GM21528 (cell line): Measurements from ENCODE around the gene RAD51B.

ENCODE experiments used
- ATAC-seq: cut with Tn5 transposase; IDR thresholded peaks from one replicate; pipeline ENCODE4 v1.9.1; 2021; ENCODE audit warnings: mild to moderate bottlenecking, moderate library complexity; ENCODE audit not compliant: unreplicated experiment, low FRiP score

The RAD51B gene

DNA sequence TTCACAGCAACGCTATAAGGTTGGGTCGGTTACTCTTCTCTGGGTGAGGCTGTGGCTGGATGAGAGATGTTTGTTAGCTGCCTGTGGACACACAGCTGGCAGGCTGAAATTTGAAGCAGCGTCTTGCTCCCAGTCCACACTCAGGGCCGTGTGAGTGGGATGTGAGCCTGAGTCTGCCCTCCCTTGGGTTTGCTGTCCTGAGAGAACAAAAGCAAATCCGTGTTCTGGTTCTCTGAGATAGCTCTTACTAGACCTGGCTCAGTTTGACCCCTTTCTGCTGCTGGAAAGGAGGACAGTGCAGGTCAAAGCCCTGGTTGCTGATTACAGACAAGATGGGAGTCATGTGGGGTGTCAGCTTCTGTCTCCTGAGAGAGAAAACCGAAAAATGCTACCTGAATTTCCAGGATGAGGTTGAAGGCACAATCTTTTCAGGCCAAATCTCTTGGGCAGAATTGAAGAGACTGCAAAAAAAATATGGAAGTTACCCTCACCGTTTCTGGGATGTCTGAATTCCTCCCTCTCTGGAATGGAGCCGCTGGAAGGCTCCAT lies 702.5 kb downstream of the RAD51B start:
- ATAC-seq, result no peak

DNA sequence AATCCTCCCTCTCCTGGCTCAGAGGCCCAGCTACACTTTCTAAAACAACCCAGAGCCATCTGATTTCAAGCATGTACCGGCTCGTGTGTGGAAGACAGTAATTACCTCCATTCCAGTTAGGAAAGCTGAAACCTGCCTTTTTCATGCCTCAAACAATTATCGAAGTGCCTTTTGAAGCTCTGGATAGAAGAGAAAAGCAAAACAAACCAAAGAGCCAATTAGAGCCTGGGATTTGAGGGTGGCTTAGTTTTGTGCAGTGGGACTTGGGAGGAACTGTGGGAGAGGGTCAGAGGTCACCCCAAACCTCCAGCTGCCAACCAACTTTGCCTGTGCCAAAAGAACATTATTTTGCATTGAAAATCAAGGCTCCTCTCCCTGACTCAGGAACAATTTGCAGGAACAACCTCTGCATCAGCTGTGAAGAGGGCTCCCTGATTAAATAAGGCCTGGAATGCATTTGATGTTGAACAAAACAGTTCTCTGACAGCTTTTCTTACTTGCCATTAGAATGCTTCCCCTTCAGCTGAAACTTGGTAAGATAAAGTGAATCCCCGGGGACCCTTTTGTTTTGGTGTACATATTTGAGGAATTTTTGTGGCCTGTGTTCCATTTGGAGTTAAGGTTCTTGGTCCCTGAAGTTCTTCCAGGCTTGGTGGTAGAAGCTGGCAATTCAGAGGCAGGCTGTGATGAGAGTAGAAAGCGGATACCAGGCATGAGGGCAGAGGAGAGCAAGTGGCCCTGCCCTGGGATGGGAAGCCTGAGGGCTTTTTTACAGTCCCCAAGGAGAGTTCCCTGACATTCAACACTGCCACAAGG lies 703.1 kb downstream of the RAD51B start:
- no peak for ATAC-seq

DNA sequence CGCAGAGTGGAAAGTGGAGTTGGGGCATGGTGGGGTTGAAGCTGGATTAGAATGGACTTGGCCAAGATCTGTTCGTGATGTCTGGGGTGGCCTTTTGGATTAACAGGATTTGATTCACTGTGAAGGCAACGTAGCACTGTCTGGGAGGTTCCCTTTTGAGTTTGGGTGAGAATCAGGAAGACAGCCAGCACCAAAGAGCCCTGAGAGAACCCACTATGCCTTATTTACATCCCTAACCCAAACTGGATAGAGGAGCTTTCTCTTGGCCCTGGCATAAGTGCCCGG lies 703.7 kb downstream of the RAD51B start:
- ATAC-seq, result no peak

DNA sequence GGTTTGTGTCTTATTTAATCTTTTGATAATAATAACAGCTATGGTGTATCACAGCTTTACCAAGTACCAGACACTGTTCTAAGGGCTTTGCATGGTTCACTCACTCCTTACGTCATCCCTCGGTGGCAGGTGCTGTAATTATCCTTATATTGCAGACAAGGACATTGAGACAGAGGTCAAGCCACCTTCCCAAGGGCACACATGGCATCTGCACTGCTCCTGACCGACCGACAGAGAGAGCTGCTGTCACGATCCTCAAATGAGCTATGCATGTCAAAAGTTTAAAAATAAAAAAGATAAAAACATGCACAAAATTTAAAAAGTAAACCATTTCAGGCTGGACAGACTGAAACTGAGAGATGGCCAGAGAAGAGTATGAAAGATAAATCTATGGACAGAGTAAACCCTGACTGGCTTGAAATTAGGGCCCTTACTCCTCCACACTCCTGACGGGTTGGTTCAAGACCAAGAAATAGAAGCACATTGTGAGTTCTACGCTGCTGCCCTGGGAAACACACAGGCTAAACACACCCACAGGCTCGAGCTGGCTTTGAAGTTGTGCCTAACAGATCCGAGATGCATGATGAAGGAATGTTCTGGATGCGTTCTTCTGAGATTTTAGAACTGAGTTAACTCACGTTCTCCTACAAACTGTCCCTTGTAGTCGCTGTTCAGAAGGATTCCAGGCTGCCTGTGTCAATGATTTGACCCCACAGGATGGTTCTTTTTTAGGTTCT lies 704.6 kb downstream of the RAD51B start:
- no peak for ATAC-seq

DNA sequence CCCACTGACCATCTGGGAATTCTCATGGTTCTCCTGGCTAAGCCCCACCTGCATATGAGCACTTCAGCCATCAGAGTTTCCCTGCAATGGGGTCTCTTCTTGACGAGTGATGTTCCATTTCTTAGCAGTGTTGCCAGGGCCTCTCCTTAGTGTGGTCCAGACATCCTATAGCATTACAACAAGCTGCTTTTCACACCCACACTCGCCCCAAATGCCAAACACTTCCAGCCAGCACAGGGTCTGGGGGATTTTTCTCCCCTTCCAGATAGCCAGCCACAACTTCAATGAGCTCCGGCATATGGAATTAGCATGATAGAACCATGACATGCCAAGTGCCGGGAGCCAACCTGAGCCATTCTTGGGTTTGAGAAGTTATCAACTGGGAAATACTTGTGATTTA lies 705.9 kb downstream of the RAD51B start:
- ATAC-seq, result no peak

DNA sequence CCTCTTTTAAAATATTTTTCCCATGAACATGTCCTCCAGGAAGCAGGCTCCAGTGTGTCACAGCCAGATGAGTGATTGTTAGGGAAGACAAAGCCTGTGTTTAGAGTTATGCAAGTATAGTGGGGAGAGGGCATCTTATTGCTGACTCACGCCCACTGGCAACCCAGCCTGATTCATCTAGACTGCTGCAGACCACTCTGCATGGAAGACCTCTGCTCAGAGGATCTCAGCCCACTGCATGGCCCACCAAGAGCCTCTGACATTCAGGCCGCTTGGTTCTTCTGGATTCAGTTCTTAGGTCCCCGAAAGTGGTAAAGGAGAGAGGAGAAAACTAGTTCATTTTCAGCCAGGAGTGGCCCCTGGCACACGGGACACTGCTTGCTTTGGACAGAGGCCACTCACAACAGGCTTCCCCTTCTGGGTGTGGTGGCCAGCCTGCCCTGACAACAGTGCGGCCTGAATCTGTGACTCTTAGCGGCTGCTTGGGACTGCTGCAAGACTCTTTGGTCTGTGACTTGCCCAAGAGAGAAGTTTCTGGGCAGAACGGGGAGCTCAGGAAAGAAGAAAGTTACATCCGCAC lies 707.0 kb downstream of the RAD51B start:
- ATAC-seq, result no peak

DNA sequence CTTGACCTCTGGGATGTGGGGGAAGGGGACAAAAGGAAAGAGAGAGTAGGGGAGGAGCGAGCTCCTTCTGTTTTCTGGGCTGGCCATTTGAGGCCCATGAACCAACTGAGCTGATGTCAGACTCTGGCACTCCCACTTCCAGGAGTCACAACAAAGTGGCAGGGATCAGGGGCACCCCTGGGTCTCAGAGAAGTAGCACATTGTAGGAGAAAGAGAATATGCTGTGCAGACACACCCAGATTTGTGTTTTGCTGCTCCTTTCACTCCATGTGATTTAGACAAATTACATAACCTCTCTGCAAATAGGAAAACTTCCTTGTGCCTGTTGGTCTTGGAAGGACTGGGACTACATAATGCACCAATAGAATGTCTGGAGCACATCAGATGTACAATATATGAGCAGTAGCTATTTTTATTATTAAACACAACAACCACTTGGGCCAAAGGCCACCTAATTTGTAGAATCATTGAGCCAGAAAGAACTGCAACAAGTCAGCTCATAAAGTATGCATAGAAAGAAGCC lies 707.8 kb downstream of the RAD51B start:
- ATAC-seq, result no peak

DNA sequence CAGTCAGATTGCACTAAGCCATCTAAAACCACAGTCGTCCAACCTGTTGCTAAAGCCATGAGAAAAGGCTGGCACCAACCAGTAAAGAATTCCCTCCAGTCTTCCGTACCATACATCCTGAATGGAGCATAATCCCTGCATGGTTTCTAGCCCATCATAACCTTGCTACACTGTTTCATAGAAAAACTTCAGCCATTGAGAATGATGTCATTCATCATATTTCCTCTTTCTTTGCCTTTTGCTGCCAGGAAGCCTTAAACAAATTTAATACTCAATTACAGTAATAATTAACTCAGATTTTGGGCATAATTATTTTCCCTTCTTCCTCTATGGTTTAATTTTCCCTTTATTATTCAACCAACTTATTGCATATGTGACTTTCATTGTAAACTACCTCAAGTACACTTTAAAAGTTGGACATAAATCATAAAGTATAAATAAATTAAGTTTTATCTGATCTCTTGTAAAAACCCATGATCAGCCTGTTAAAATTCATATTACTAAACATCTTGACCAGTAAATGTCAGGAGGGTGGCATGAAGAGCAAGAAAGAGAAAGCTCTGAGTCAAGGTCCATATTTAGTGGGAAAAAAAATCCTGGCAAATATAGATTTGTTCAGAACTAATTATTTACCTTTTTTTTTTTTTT lies 708.6 kb downstream of the RAD51B start:
- ATAC-seq, result no peak

DNA sequence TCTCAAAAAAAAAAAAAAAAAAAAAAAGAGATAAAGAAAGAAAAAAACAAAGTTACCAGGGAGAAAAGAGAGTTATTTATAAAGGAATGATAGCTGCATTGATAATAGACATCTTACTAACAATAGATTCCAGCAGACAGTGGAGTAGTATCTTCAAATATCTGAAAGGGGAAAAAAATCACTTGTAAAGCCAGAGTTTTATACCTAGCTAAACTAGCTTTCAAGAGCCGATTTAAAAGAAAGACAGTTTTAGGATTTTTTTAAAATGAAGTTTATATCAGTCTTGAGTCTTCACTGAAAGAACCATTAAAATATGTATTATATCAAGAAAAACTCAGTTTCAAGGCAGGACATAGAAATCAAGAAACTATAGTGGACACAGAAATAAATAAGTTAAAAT lies 710.9 kb downstream of the RAD51B start:
- no peak for ATAC-seq

DNA sequence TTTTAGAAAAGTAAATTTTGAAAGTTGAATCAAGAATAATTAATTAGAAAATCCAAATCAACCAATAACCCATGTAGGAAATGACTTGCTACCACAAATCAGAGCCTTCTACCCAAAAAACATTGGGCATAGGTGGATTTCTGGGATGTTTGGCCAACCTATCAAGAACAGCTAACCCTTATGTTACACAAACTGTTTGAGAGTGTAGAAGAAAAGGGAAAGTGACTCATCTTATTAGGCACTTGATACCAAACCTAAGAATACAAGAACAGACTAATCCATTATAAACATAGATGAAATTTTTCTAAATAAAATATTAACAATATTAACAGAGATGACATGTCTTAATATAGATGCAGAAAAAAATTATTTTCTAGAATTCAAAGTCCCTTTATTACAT lies 712.9 kb downstream of the RAD51B start:
- no peak for ATAC-seq

DNA sequence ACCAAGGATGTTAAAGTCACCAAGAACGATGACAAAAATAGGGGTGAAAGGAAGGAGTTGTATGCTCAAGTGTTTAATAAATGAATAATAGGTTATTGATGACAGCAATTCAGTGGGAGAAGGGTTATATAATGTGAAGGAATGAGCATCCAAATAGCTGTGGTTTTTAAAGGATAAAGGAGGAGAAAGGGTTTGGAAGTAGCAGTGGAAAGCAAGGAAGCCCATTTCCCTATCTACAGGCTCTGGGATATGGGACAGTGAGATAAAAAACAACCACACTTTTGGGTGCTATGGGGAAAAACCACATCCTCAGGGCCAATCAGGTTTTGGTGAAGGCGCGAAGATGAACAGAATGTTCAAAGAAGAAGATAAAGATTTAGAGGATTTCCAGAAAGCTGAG lies 714.7 kb downstream of the RAD51B start:
- ATAC-seq, result no peak

DNA sequence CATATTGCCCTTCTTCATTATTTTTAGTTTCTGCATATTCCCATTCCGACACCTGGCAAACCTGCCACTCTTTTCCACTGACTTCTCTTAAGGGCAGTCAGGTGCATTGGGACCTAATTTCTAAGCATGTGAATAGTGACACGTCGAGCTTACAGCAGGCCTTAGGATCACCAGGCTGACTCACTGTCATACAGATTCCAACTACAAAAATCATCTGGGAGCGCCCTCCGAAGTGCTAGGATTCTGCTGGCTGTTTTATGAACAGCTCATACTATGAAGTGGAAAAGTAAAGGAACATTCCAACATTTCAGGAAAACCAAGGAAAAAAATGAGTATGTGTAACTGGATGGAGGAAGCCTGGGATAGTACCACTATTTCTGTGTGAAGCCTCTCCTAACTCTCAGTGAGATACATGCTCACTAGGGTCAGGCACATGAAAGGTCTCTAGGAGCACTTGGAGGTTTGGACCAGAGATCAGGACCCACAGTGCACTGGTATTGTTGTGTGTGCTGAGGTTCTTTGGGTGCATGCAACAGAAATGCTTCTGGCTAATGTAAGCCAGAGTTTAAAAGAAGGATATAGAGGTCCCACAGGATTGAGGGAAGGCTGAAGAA lies 715.9 kb downstream of the RAD51B start:
- ATAC-seq, result no peak

DNA sequence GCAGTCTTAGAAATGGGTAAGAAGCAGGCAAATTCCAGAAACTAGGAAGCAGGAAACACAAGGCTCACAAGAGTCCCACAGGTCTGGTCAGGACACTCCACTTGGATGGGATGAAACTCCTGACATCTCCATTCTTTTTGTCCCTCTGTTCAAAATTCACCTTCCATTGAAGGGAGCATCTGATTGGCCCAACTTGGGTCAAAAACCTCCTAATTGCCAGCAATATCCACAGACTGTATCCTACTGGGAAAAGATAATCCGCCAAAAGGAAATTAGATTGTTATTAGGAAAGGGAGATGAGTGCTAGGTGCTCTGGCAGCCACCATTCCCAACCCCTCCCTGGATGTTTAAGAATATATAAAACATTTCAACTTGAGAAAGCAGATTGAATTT lies 716.4 kb downstream of the RAD51B start:
- ATAC-seq, result no peak

DNA sequence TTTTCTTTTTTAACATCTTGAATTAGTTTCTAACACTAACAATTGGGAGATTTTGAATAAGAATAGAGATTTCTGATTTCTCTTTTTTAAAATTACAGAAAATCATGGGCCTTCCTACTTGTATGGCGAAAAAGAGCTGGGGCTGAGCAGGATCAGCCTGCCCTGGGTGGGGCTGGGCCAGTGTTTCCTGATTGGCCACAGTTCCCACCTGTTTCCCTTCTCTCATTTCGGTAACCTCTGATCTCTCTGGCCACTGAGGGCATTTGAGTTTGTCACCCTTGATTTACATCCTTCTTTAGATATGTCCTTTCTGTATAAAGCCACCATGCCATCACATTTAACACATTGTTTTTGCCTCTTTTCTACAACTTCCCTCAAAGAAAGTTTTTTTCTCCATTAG lies 719.1 kb downstream of the RAD51B start:
- no peak for ATAC-seq

DNA sequence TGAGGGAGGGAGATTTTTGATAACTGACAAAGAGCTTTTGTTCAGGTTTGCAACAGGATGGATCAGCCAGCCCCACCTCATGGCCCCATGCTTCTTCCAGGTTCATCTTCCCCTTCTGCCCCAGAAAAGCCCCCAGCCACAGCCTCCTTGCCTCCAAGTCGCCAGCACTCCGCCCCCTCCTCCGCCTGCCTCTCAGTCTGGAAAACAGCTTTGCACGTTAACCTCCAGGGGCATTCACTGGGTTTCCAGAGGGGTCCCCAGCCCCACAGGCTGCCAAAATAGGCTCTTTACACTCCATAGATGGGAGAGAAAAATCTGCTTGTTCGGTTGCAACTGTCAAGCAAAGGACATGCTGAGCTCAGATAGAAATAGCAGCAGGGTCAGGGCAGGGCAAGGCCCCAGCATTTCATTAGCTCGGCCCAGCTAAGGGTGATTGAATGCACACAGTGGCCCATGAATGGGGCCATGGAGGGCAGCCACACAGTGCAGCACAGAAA lies 719.7 kb downstream of the RAD51B start:
- no peak for ATAC-seq

DNA sequence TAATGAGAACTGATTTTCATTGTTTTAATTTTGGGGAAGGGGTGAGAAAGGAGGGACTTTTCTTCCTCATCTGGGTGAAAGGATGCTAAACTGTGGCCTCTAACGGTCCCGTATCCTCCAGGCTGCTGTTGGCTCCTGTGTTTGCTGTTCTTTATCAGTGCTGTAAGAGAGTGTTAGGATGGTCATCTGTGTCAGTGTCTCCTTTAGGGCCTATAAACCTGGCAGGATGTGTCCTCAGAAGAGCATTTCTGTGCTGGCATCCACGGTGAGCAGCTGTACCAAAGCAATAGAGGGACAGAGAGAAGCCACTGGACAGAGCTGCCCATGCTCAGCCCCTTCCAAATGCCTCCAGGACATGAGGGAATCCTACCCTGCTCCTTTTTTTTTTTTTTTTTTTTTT lies 720.2 kb downstream of the RAD51B start:
- ATAC-seq, result no peak

DNA sequence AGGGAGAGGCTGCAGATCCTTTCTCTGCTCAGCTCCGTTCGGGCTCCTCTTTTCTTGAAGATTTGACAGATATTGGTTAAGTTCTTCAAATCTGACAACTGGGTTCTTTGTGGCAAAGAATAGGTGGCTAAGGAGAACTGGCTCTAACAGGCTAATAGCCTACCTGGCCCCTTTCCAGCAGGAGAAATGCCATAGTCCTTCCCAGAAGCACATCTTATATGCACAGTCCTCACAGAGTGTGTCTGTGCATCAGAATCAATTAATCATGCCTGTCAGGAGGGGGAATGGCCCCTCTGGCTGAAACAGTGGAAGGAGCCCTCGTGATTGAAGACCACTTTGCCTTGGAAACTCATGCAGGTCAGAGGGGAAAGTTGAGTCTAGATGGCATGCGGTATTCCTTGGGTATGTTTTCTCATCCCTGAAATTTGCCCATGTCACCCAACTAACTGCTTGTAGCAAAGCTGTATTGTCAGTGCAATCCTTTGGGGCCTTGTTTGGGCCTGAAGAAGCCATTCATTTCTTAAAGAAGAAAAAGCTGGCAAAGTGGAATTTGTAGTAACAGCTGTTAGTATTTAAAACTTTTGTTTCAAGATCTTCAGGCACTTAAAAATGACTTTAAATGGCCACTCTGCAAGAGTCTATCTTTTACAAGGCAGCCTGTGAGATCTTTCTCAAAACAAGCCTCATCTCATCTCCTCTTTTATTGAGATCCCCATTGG lies 721.8 kb downstream of the RAD51B start:
- no peak for ATAC-seq

DNA sequence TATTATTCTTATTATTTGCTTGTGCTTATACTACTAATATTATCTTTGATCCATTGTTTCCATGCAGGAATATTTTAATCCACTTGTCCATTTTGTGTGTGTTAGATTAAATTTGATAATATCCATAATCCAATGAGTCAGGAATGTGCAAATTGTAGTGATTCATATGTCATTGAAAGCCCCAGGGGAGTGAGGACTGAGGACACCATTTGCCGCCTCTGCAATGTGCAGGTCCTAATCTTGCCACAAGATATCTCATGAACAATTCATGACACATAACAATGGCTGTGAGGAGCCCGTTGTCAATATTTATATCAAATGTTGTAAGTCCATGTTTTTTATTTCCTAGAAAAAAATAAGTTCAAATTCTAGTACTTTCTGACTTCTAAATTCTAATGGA lies 722.8 kb downstream of the RAD51B start:
- no peak for ATAC-seq

DNA sequence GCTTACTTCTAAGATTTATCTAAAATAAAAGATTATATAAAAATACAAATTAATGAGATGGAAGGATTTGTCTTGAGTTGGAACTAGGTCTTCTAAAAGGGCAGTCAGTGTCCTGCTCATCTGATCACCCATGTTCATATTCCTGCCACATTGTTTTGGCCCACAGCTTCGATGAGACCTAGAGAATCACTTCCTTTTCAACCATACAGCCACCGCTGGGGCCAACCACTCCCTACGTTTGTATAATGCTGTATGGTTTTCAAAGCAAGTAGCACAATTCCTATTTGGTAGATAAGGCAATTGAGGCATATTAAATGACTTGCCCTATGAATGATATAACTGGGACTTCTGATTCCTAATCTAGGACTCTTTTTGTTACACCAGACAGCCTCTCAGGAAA lies 723.9 kb downstream of the RAD51B start:
- ATAC-seq, result no peak
